Measurements from ENCODE around the gene LSM2. TPM values are rescaled to one million over a fixed set of nuclear protein-coding genes. Genes with fewer than 3 reads are reported as not detected.

Gene LSM2
- total and polyA plus RNA-seq, 9 of the 15 experiments (the other 6 are each of a cell fraction or from before 2014, with no cell fraction given): 154 to 407 (median 223) TPM

- TF ChIP-seq ZMIZ1 (IDR thresholded peaks at IDR 0.05; ENCODE audit: low read depth in 2 of 2, low read length in 2 of 2) (peak in 1 of 2 experiments; percentile 86; a peak in 2 of 4 replicates), ARID3A (IDR thresholded peaks at IDR 0.05; ENCODE audit: borderline replicate concordance, low read depth, low read length) (no peak), E2F4 (CRISPR knock-in tag; IDR thresholded peaks at IDR 0.05; ENCODE audit: low read depth) (peak; percentile 71; the same call in 1 of the 2 replicates), CC2D1A (IDR thresholded peaks at IDR 0.05) (no peak), KLF1 (tag; IDR thresholded peaks at IDR 0.05) (peak; percentile 44; the same call in 1 of the 2 replicates), NR4A1 (CRISPR knock-in tag; IDR thresholded peaks at IDR 0.05) (peak; percentile 97), NR4A1 (tag; IDR thresholded peaks at IDR 0.05) (no peak), CXXC5 (CRISPR knock-in tag; IDR thresholded peaks at IDR 0.05) (peak; percentile 72), PRPF4 (IDR thresholded peaks at IDR 0.05; ENCODE audit: insufficient read depth, low read depth, low read length, poor library complexity, severe bottlenecking) (no peak), STAT5A (IDR thresholded peaks at IDR 0.05; ENCODE audit: borderline replicate concordance, low read length) (no peak), CSDE1 (IDR thresholded peaks at IDR 0.05) (no peak), GTF3C2 (IDR thresholded peaks at IDR 0.05; ENCODE audit: borderline replicate concordance, extremely low read depth, insufficient read length) (no peak), SMAD3 (CRISPR knock-in tag; conservative IDR thresholded peaks at IDR 0.05) (peak; percentile 81; the same call in 1 of the 2 replicates), SRF (CRISPR knock-in tag; IDR thresholded peaks at IDR 0.05) (peak in 1 of 2 experiments; percentile 82; a peak in 2 of 4 replicates), FOXP1 (CRISPR knock-in tag; IDR thresholded peaks at IDR 0.05) (peak; percentile 81), TEAD4 (IDR thresholded peaks at IDR 0.05; ENCODE audit: low read length) (peak; percentile 65), TEAD4 (CRISPR knock-in tag; IDR thresholded peaks at IDR 0.05; ENCODE audit: borderline replicate concordance) (peak; percentile 71; the same call in 1 of the 2 replicates)
Observed at GRCh38 chr6:31815025-31815838, 8.5 kb upstream of the LSM2 start, which contains the start of the genes HSPA1A and HSPA1L (continued).
